H9 (cell line): Measurements from ENCODE around the gene ATG7. TPM values are rescaled to one million over a fixed set of nuclear protein-coding genes. Genes with fewer than 3 reads are reported as not detected.

Experiments
- DNase-seq: peaks from one replicate; pipeline ENCODE4 v3.0.0-alpha.2; 2017
- H2AFZ ChIP-seq: one replicate; pipeline ENCODE4 v1.6.1; 2013; ENCODE audit warnings: mild to moderate bottlenecking, low read length, control low read depth, moderate library complexity
- H2AK5ac ChIP-seq: 2 replicates; pipeline ENCODE4 v1.6.1; 2013; ENCODE audit warnings: low read length, control low read depth, mixed read lengths; ENCODE audit not compliant: insufficient read length
- H2BK120ac ChIP-seq: one replicate; pipeline ENCODE4 v1.6.1; 2013; ENCODE audit warnings: low read depth, mild to moderate bottlenecking, low read length, control low read depth, inconsistent platforms; ENCODE audit not compliant: poor library complexity, severe bottlenecking
- H2BK12ac ChIP-seq: 2 replicates; pipeline ENCODE4 v1.6.1; 2013; ENCODE audit warnings: low read length, control low read depth, mixed read lengths, low read depth; ENCODE audit not compliant: insufficient read length
- H2BK15ac ChIP-seq: 2 replicates; pipeline ENCODE4 v1.6.1; 2013; ENCODE audit warnings: low read depth, low read length, control low read depth
- H2BK20ac ChIP-seq: one replicate; pipeline ENCODE4 v1.6.1; 2013; ENCODE audit warnings: low read depth, mild to moderate bottlenecking, low read length, control low read depth, inconsistent platforms; ENCODE audit not compliant: poor library complexity, severe bottlenecking
- H2BK5ac ChIP-seq: 2 replicates; pipeline ENCODE4 v1.6.1; 2013; ENCODE audit warnings: low read length, control low read depth, mixed read lengths; ENCODE audit not compliant: insufficient read length
- H3K14ac ChIP-seq: 2 replicates; pipeline ENCODE4 v1.6.1; 2013; ENCODE audit warnings: low read length, control low read depth; ENCODE audit not compliant: insufficient read depth
- H3K18ac ChIP-seq: 2 replicates; pipeline ENCODE4 v1.6.1; 2013; ENCODE audit warnings: low read depth, mild to moderate bottlenecking, mixed read lengths, low read length, control low read depth; ENCODE audit not compliant: insufficient read length
- H3K23ac ChIP-seq: 2 replicates; pipeline ENCODE4 v1.6.1; 2013; ENCODE audit warnings: low read length, control low read depth, mixed read lengths, low read depth; ENCODE audit not compliant: insufficient read length
- H3K23me2 ChIP-seq: 2 replicates; pipeline ENCODE4 v1.6.1; 2013; ENCODE audit warnings: low read depth, mild to moderate bottlenecking, mixed read lengths, low read length, control low read depth; ENCODE audit not compliant: insufficient read length, poor library complexity, severe bottlenecking
- H3K27ac ChIP-seq: 2 replicates; pipeline ENCODE4 v1.5.1; 2013; ENCODE audit warnings: low read length, control low read depth, mixed read lengths, low read depth; ENCODE audit not compliant: insufficient read length
- H3K27me3 ChIP-seq: 2 replicates; pipeline ENCODE4 v1.6.1; 2013; ENCODE audit warnings: low read length, control low read depth, inconsistent platforms; ENCODE audit not compliant: insufficient read depth
- H3K4ac ChIP-seq: 2 replicates; pipeline ENCODE4 v1.6.1; 2013; ENCODE audit warnings: low read depth, mild to moderate bottlenecking, control low read depth, inconsistent platforms, low read length, moderate library complexity
- H3K4me1 ChIP-seq: 2 replicates; pipeline ENCODE4 v1.6.1; 2013; ENCODE audit warnings: low read length, control low read depth, inconsistent platforms; ENCODE audit not compliant: insufficient read depth
- H3K4me2 ChIP-seq: 2 replicates; pipeline ENCODE4 v1.6.1; 2013; ENCODE audit warnings: low read length, control low read depth, mixed read lengths; ENCODE audit not compliant: insufficient read length, insufficient read depth
- H3K56ac ChIP-seq: 2 replicates; pipeline ENCODE4 v1.6.1; 2013; ENCODE audit warnings: low read depth, mild to moderate bottlenecking, mixed read lengths, low read length, control low read depth; ENCODE audit not compliant: insufficient read length
- H3K79me1 ChIP-seq: 2 replicates; pipeline ENCODE4 v1.6.1; 2013; ENCODE audit warnings: low read depth, mild to moderate bottlenecking, moderate library complexity, low read length, control low read depth, inconsistent platforms; ENCODE audit not compliant: insufficient read depth, poor library complexity, severe bottlenecking
- H3K79me2 ChIP-seq: 2 replicates; pipeline ENCODE4 v1.6.1; 2013; ENCODE audit warnings: low read length, control low read depth, inconsistent platforms; ENCODE audit not compliant: insufficient read depth
- H3K9ac ChIP-seq: 2 replicates; pipeline ENCODE4 v1.6.1; 2013; ENCODE audit warnings: low read length, control low read depth, mixed read lengths; ENCODE audit not compliant: insufficient read length; ENCODE audit errors: extremely low read depth
- H3K9me3 ChIP-seq: one replicate; pipeline ENCODE4 v1.6.1; 2013; ENCODE audit warnings: low read depth, low read length, inconsistent platforms; ENCODE audit not compliant: control insufficient read depth
- H3T11ph ChIP-seq: one replicate; pipeline ENCODE4 v1.6.1; 2013; ENCODE audit warnings: mild to moderate bottlenecking, low read length, control low read depth, inconsistent platforms
- H4K20me1 ChIP-seq: one replicate; pipeline ENCODE4 v1.6.1; 2013; ENCODE audit not compliant: control insufficient read depth, insufficient read length, insufficient read depth
- H4K5ac ChIP-seq: 2 replicates; pipeline ENCODE4 v1.6.1; 2013; ENCODE audit warnings: low read depth, mild to moderate bottlenecking, mixed read lengths, low read length, control low read depth; ENCODE audit not compliant: insufficient read length
- H4K8ac ChIP-seq: replicated peaks from 2 replicates; pipeline ENCODE4 v1.6.1; 2013; ENCODE audit warnings: low read length, control low read depth, mixed read lengths, low read depth; ENCODE audit not compliant: insufficient read length
- H4K91ac ChIP-seq: 2 replicates; pipeline ENCODE4 v1.6.1; 2013; ENCODE audit warnings: low read depth, mild to moderate bottlenecking, moderate library complexity, mixed read lengths, low read length, control low read depth; ENCODE audit not compliant: insufficient read length
- H3K27ac Mint-ChIP-seq, 3 experiments: 2 replicates in 2 of 3; 3 replicates in 1 of 3; pipeline ENCODE4 v1.8.0; 2020 to 2021; ENCODE audit warnings: mixed read lengths in 3 of 3, mild to moderate bottlenecking in 1 of 3, moderate library complexity in 1 of 3
- H3K27me3 Mint-ChIP-seq: 2 replicates; pipeline ENCODE4 v1.8.0; 2021; ENCODE audit warnings: low read depth, mild to moderate bottlenecking, moderate library complexity, mixed read lengths
- H3K36me3 Mint-ChIP-seq, 3 experiments: 2 replicates in 2 of 3; 3 replicates in 1 of 3; pipeline ENCODE4 v1.8.0; 2020 to 2021; ENCODE audit warnings: low read depth in 3 of 3, mixed read lengths in 3 of 3; ENCODE audit not compliant: insufficient read depth in 1 of 3
- H3K4me1 Mint-ChIP-seq, 2 experiments: 2 replicates each; pipeline ENCODE4 v1.8.0; 2020; ENCODE audit warnings: mixed read lengths in 2 of 2
- H3K4me3 Mint-ChIP-seq, 2 experiments: 2 replicates in 1 of 2; 3 replicates in 1 of 2; pipeline ENCODE4 v1.8.0; 2020 to 2021; ENCODE audit warnings: mild to moderate bottlenecking in 2 of 2, mixed read lengths in 2 of 2, moderate library complexity in 1 of 2
- H3K9me3 Mint-ChIP-seq, 2 experiments: 2 replicates in 1 of 2; 3 replicates in 1 of 2; pipeline ENCODE4 v1.8.0; 2020; ENCODE audit warnings: mild to moderate bottlenecking in 2 of 2, mixed read lengths in 2 of 2, moderate library complexity in 1 of 2
- WGBS: extraction: QIAGEN DNeasy Blood & Tissue Kit; methylation state at CpG from one replicate; pipeline ENCODE4 v1.1.7; 2013; ENCODE audit warnings: missing lambda C conversion rate, low lambda C conversion rate, mixed read lengths; ENCODE audit not compliant: insufficient read length; ENCODE audit errors: extremely low coverage; 5-methylcytosine and 5-hydroxymethylcytosine counted together
- total RNA-seq: library from RNA; stranded (reverse); gene quantifications from 2 replicates; pipeline ENCODE4 v1.2.1, GENCODE V29; 2021
- TF ChIP-seq, protein P1 (sequence below): fragments of 200-600 bp; sonication (generic); conservative IDR thresholded peaks from 3 replicates; pipeline ENCODE4 v1.8.0; 2021; ENCODE audit warnings: antibody characterized with exemption, mild to moderate bottlenecking

The ATG7 gene
- total RNA-seq, 1 experiment from 2014 or later: 17.9 TPM

- Histone ChIP-seq H2BK5ac (no peak overlapping the region), H2BK12ac (no peak overlapping the region), H3K9ac (no peak overlapping the region), H4K20me1 (no peaks in the 10 kb centered on the region), H3K9me3 (no peaks in the 10 kb centered on the region), H3T11ph (no peak overlapping the region), H2BK20ac (no peak overlapping the region), H3K23ac (no peak overlapping the region), H3K23me2 (no peaks in the 10 kb centered on the region), H3K56ac (no peak overlapping the region), H3K14ac (no peak overlapping the region), H3K18ac (no peak overlapping the region), H2AFZ (no peak overlapping the region), H2BK120ac (no peak overlapping the region), H3K4me1 (no peaks in the 10 kb centered on the region), H3K79me2 (no peaks in the 10 kb centered on the region), H3K27me3 (no peaks in the 10 kb centered on the region), H3K4me2 (no peak overlapping the region), H3K27ac (no peak overlapping the region), H4K8ac (no peak overlapping the region), H2AK5ac (no peak overlapping the region), H4K5ac (no peak overlapping the region), H2BK15ac (no peak overlapping the region), H4K91ac (no peak overlapping the region), H3K4ac (no peak overlapping the region), H3K79me1 (no peaks in the 10 kb centered on the region)
- Mint-ChIP-seq H3K9me3 (no peaks in the 10 kb centered on the region), H3K4me1 (peaks cover 5 to 14% of the 10 kb centered on the region in 2 experiments), H3K27me3 (no peaks in the 10 kb centered on the region; the same call in 1 of the 2 replicates), H3K4me3 (no peak overlapping the region), H3K36me3 (no peaks in the 10 kb centered on the region; a peak in 1 of 7 replicates), H3K27ac (no peak overlapping the region)
- no CpG with 5 or more reads among the region's 2 CpGs for WGBS
- DNase-seq: no peak
- TF ChIP-seq, protein P1, sequence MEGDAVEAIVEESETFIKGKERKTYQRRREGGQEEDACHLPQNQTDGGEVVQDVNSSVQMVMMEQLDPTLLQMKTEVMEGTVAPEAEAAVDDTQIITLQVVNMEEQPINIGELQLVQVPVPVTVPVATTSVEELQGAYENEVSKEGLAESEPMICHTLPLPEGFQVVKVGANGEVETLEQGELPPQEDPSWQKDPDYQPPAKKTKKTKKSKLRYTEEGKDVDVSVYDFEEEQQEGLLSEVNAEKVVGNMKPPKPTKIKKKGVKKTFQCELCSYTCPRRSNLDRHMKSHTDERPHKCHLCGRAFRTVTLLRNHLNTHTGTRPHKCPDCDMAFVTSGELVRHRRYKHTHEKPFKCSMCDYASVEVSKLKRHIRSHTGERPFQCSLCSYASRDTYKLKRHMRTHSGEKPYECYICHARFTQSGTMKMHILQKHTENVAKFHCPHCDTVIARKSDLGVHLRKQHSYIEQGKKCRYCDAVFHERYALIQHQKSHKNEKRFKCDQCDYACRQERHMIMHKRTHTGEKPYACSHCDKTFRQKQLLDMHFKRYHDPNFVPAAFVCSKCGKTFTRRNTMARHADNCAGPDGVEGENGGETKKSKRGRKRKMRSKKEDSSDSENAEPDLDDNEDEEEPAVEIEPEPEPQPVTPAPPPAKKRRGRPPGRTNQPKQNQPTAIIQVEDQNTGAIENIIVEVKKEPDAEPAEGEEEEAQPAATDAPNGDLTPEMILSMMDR: no peak
Measured at GRCh38 chr3:11450015-11450414, 177.8 kb downstream of the ATG7 start.
